Measurements from ENCODE around the gene DPEP1.
"Not testable (repeated sequence)": the region's sequence is repeated elsewhere in the genome, so short reads cannot be mapped to it uniquely, and the experiment has no call there.

DNA sequence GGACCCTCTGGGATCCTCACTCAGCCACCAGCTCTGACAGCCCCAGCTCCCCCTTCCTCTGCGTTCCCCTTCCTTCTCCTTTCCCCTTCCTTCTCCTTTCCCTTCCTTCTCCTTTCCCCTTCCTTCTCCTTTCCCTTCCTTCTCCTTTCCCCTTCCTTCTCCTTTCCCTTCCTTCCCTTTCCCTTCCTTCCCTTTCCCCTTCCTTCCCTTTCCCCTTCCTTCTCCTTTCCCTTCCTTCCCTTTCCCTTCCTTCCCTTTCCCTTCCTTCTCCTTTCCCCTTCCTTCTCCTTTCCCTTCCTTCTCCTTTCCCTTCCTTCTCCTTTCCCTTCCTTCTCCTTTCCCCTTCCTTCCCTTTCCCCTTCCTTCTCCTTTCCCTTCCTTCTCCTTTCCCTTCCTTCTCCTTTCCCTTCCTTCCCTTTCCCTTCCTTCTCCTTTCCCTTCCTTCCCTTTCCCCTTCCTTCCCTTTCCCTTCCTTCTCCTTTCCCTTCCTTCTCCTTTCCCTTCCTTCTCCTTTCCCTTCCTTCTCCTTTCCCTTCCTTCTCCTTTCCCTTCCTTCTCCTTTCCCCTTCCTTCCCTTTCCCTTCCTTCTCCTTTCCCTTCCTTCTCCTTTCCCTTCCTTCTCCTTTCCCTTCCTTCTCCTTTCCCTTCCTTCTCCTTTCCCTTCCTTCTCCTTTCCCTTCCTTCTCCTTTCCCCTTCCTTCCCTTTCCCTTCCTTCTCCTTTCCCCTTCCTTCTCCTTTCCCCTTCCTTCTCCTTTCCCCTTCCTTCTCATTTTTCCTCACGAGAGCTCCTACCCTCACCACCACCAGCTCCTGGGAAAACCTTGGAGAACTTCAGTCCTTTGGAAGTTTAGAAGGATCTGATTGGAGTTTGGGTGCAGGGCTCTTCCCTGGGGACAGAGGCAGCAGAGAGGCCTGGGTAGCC is 21.3 kb downstream of the DPEP1 start:
- TF ChIP-seq, protein P1, sequence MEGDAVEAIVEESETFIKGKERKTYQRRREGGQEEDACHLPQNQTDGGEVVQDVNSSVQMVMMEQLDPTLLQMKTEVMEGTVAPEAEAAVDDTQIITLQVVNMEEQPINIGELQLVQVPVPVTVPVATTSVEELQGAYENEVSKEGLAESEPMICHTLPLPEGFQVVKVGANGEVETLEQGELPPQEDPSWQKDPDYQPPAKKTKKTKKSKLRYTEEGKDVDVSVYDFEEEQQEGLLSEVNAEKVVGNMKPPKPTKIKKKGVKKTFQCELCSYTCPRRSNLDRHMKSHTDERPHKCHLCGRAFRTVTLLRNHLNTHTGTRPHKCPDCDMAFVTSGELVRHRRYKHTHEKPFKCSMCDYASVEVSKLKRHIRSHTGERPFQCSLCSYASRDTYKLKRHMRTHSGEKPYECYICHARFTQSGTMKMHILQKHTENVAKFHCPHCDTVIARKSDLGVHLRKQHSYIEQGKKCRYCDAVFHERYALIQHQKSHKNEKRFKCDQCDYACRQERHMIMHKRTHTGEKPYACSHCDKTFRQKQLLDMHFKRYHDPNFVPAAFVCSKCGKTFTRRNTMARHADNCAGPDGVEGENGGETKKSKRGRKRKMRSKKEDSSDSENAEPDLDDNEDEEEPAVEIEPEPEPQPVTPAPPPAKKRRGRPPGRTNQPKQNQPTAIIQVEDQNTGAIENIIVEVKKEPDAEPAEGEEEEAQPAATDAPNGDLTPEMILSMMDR (IDR thresholded peaks at IDR 0.05; ENCODE audit: low read depth, low read length): not testable (repeated sequence)
- not testable (repeated sequence) for TF ChIP-seq POLR2A (IDR thresholded peaks at IDR 0.05; ENCODE audit: extremely low read depth, insufficient read length); MYC (IDR thresholded peaks at IDR 0.05; ENCODE audit: low read depth, low read length); MAX (IDR thresholded peaks at IDR 0.05; ENCODE audit: low read depth, low read length)
